K562 (cell line): Measurements from ENCODE around the gene PPAT. TPM values are rescaled to one million over a fixed set of nuclear protein-coding genes. Genes with fewer than 3 reads are reported as not detected.
A peak's percentile ranks its signal among the peaks of the same experiment; 100 is the strongest.

Experiments used
- CBFA2T2 ChIP-seq: fragments of 450-650 bp; conservative IDR thresholded peaks from 2 replicates; pipeline ENCODE4 v1.6.1; 2017; ENCODE audit warnings: mild to moderate bottlenecking
- CHD1 ChIP-seq: fragments of 200-600 bp; sonication (generic); IDR thresholded peaks from one replicate; pipeline ENCODE4 v1.6.1; 2012; ENCODE audit warnings: mild to moderate bottlenecking, moderate library complexity, low read length, inconsistent platforms
- GATA2 ChIP-seq: sonication (generic); formaldehyde crosslinking; IDR thresholded peaks from 2 replicates; pipeline ENCODE4 v1.4.0; 2020; ENCODE audit warnings: mild to moderate bottlenecking, missing genetic modification reagents
- HLTF ChIP-seq: fragments of 450-650 bp; IDR thresholded peaks from 2 replicates; pipeline ENCODE4 v1.6.1; 2016
- HMGN3 ChIP-seq: IDR thresholded peaks from 2 replicates; pipeline ENCODE4 v1.6.1; 2011; ENCODE audit warnings: borderline replicate concordance, low read depth, mild to moderate bottlenecking, mixed read lengths, low read length; ENCODE audit not compliant: insufficient read length; ENCODE audit errors: extremely low read depth
- KAT8 ChIP-seq: fragments of 450-650 bp; IDR thresholded peaks from 2 replicates; pipeline ENCODE4 v1.6.1; 2016; ENCODE audit warnings: low read depth, mild to moderate bottlenecking
- MAFK ChIP-seq: IDR thresholded peaks from 2 replicates; pipeline ENCODE4 v1.6.1; 2011; ENCODE audit warnings: low read length, improper control_type of control experiment
- MEF2A ChIP-seq: IDR thresholded peaks from 2 replicates; pipeline ENCODE4 v1.6.1; 2011; ENCODE audit warnings: low read depth, mild to moderate bottlenecking, low read length, moderate library complexity; ENCODE audit not compliant: control insufficient read depth
- MTA3 ChIP-seq: fragments of 450-650 bp; formaldehyde crosslinking; IDR thresholded peaks from 2 replicates; pipeline ENCODE4 v1.6.1; 2017; ENCODE audit warnings: mild to moderate bottlenecking, borderline replicate concordance
- NRF1 ChIP-seq, 2 experiments: fragments of 450-650 bp; IDR thresholded peaks in 1 of 2; conservative IDR thresholded peaks in 1 of 2; 2 replicates each; pipeline ENCODE4 v1.6.1; 2014; ENCODE audit warnings: mild to moderate bottlenecking in 2 of 2
- PURB ChIP-seq: sonication (generic); formaldehyde crosslinking; IDR thresholded peaks from 2 replicates; pipeline ENCODE4 v1.9.0; 2021; ENCODE audit warnings: low read depth, mild to moderate bottlenecking, missing genetic modification reagents
- PYGO2 ChIP-seq: fragments of 450-650 bp; IDR thresholded peaks from 2 replicates; pipeline ENCODE4 v1.6.1; 2016; ENCODE audit warnings: mild to moderate bottlenecking, missing genetic modification characterization, moderate library complexity, missing compliant biosample characterization
- SMAD1 ChIP-seq: fragments of 150-350 bp; IDR thresholded peaks from 2 replicates; pipeline ENCODE4 v1.6.1; 2014; ENCODE audit warnings: low read length, low read depth; ENCODE audit not compliant: partially characterized antibody
- SNIP1 ChIP-seq: fragments of 450-650 bp; IDR thresholded peaks from 2 replicates; pipeline ENCODE4 v1.7.1; 2017; ENCODE audit warnings: low read depth, mild to moderate bottlenecking
- ZFP36 ChIP-seq: fragments of 150-350 bp; IDR thresholded peaks from 2 replicates; pipeline ENCODE4 v1.6.1; 2018; ENCODE audit warnings: low read length, low read depth; ENCODE audit not compliant: partially characterized antibody
- ZKSCAN8 ChIP-seq: fragments of 200-800 bp; sonication (Bioruptor generic); IDR thresholded peaks from 2 replicates; pipeline ENCODE4 v1.6.1; 2016; ENCODE audit warnings: missing genetic modification characterization, missing compliant biosample characterization
- ZNF175 ChIP-seq: fragments of 200-800 bp; sonication (Bioruptor generic); IDR thresholded peaks from 2 replicates; pipeline ENCODE4 v1.6.1; 2016; ENCODE audit warnings: low read depth, mild to moderate bottlenecking, missing genetic modification characterization, missing compliant biosample characterization
- polyA plus RNA-seq, 8 experiments: library from polyadenylated mRNA; depleted of rRNA in 4 of 8; stranded (reverse) in 5 of 8; unstranded in 3 of 8; fragments of >200 nt; fragmentation: Nextera tagmentation in 2 of 8; fragmentation: Illumina TruSeq in 1 of 8; extraction: Ambion mirVana in 2 of 8; extraction: Trizol in 1 of 8; gene quantifications; 2 replicates each; pipeline versions ENCODE4 v1.2.1 to v1.2.3, GENCODE V29; 2011 to 2014; ENCODE audit warnings: inconsistent platforms in 1 of 8, missing spikeins in 1 of 8
- total RNA-seq, 7 experiments: library from RNA; depleted of rRNA in 6 of 7; stranded (reverse); fragments of >200 nt in 6 of 7; fragmentation: Illumina TruSeq in 2 of 7; extraction: Trizol in 2 of 7; gene quantifications; 2 replicates each; pipeline versions ENCODE4 v1.2.1 to v1.2.3, GENCODE V29; 2011 to 2021; ENCODE audit warnings: low replicate concordance in 1 of 7
- TF ChIP-seq, protein P1 (sequence below): fragments of 450-650 bp; formaldehyde crosslinking; IDR thresholded peaks from 2 replicates; pipeline ENCODE4 v1.4.0; 2020; ENCODE audit warnings: mild to moderate bottlenecking, moderate library complexity
- TF ChIP-seq, protein P2 (sequence below), 2 experiments: fragments of 450-650 bp; IDR thresholded peaks; 2 replicates each; pipeline ENCODE4 v1.6.1; 2016; ENCODE audit warnings: mild to moderate bottlenecking in 2 of 2, borderline replicate concordance in 1 of 2, low read depth in 1 of 2, moderate library complexity in 1 of 2

PPAT gene
- total and polyA plus RNA-seq, 9 of the 15 experiments (the other 6 are each of a cell fraction or from before 2014, with no cell fraction given): 36.2 to 75.8 (median 55.5) TPM

DNA sequence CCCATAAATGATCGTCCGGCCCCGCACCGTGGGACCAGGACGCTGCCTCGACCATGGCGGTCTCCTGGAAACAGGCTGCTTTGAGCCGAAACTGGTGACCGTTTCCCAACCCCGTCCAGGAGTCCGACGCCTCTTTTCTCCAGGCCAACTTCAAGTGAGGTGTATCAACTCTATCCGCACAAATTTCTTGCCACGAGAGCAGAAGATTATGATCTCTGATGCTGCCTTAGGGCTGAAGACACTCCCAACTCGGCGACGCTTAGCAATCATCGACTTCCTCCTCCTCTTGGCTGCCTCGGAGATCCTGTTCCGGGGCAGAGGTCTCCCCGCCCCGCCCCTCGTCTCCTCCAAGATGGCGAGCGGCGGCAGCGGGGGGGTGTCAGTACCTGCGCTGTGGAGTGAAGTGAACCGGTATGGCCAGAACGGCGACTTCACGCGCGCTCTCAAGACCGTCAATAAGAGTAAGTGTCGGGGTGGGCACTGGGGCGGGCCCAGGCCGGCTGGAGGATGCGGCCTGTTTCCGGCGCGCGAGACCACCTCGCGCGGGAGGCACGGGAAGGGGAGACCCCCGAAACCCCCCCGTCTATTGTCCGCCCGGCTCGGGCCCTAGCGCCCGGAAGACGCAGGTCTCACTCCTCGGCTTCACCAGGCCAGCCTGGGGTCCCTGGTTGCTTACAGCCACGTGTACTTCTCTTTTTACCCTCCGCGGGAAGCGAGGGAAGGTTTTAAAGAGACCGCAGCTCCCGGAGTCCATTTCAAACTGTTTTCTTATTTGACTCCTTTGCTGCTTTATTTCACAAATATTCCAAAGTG is 32.1 kb upstream of the PPAT start, which contains the start of gene SRP72 (continued):
- TF ChIP-seq ZKSCAN8 (CRISPR knock-in tag) (no peak), HMGN3 (no peak), ZNF175 (CRISPR knock-in tag) (no peak), KAT8 (no peak), CBFA2T2 (no peak), SNIP1 (no peak), HLTF (no peak; the same call in 1 of the 2 replicates), ZFP36 (no peak), PURB (CRISPR knock-in tag) (no peak), CHD1 (no peak), PYGO2 (tag) (no peak), SMAD1 (peak; percentile 78), MTA3 (peak; percentile 66; the same call in 1 of the 2 replicates), NRF1 (conservative IDR thresholded peaks at IDR 0.05 in 1 of 2, IDR thresholded peaks at IDR 0.05 in 1 of 2) (peak; percentile 47 to 52), MEF2A (no peak), GATA2 (peak; percentile 79), MAFK (no peak)
- TF ChIP-seq, protein P1, sequence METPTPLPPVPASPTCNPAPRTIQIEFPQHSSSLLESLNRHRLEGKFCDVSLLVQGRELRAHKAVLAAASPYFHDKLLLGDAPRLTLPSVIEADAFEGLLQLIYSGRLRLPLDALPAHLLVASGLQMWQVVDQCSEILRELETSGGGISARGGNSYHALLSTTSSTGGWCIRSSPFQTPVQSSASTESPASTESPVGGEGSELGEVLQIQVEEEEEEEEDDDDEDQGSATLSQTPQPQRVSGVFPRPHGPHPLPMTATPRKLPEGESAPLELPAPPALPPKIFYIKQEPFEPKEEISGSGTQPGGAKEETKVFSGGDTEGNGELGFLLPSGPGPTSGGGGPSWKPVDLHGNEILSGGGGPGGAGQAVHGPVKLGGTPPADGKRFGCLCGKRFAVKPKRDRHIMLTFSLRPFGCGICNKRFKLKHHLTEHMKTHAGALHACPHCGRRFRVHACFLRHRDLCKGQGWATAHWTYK: peak; percentile 37; the same call in 1 of the 2 replicates
- TF ChIP-seq, protein P2, sequence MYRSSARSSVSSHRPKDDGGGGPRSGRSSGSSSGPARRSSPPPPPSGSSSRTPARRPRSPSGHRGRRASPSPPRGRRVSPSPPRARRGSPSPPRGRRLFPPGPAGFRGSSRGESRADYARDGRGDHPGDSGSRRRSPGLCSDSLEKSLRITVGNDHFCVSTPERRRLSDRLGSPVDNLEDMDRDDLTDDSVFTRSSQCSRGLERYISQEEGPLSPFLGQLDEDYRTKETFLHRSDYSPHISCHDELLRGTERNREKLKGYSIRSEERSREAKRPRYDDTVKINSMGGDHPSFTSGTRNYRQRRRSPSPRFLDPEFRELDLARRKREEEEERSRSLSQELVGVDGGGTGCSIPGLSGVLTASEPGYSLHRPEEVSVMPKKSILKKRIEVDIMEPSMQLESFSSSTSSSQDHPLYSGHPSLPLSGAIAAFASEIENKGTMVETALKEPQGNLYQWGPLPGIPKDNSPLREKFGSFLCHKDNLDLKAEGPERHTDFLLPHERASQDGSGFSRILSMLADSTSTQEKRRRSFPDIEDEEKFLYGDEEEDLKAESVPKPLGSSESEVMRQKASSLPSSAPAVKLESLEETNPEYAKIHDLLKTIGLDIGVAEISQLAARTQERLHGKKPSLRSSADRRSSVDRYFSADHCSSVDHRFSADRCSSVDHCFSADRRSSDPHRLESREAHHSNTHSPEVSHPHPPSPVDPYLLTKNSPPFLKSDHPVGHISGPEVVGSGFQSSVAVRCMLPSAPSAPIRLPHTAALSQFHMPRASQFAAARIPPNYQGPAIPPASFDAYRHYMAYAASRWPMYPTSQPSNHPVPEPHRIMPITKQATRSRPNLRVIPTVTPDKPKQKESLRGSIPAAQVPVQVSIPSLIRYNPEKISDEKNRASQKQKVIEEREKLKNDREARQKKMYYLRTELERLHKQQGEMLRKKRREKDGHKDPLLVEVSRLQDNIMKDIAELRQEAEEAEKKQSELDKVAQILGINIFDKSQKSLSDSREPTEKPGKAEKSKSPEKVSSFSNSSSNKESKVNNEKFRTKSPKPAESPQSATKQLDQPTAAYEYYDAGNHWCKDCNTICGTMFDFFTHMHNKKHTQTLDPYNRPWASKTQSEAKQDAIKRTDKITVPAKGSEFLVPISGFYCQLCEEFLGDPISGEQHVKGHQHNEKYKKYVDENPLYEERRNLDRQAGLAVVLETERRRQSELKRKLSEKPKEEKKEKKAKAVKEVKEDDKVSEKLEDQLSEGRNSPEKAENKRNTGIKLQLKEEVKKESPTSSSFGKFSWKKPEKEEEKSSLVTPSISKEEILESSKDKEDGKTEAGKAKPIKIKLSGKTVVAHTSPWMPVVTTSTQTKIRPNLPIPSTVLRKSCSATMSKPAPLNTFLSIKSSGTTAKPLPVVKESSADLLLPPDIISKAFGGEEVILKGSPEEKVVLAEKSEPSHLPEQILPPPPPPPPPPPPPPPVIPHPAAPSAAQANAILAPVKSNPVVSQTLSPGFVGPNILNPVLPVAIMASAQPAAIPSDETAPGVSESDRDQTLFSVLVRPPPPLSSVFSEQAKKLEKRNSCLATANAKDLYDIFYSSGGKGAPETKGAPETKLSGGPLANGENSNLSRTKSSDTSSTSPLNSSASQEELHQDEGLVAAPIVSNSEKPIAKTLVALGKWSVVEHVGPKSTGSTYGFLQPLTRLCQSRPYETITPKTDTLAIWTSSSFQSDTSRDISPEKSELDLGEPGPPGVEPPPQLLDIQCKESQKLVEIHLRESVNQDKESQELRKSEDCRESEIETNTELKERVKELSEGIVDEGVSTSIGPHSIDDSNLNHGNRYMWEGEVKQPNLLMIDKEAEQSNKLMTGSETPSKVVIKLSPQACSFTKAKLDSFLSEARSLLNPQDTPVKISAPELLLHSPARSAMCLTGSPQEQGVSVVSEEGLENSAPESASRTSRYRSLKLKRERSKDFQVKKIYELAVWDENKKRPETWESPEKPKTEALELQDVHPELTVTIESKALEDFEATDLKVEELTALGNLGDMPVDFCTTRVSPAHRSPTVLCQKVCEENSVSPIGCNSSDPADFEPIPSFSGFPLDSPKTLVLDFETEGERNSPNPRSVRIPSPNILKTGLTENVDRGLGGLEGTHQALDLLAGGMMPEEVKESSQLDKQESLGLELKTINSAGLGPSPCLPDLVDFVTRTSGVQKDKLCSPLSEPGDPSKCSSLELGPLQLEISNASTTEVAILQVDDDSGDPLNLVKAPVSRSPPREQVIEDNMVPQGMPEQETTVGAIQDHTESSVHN (IDR thresholded peaks at IDR 0.05; ENCODE audit: borderline replicate concordance in 1 of 2, low read depth in 1 of 2): peak in 1 of 2 experiments; percentile 68; a peak in 1 of 4 replicates
